HG03457 (cell line): ENCODE results near the gene TFDP2.

Experiments used
- ATAC-seq: cut with Tn5 transposase; IDR thresholded peaks from one replicate; pipeline ENCODE4 v1.9.1; 2021; ENCODE audit warnings: moderate number of reproducible peaks; ENCODE audit not compliant: unreplicated experiment

The TFDP2 gene

GRCh38 chr3:141972399-141972798, 176.9 kb downstream of the TFDP2 start:
- ATAC-seq, result no peak

- no peak for ATAC-seq
These were observed 177.8 kb downstream of the TFDP2 start for GRCh38 chr3:141971571-141971970.

- no peak for ATAC-seq
These were observed 179.6 kb downstream of the TFDP2 start for GRCh38 chr3:141969711-141970110.

GRCh38 chr3:141965471-141965870, 183.9 kb downstream of the TFDP2 start:
- no peak for ATAC-seq

- ATAC-seq, result no peak
These were observed 186.0 kb downstream of the TFDP2 start for GRCh38 chr3:141963301-141963700.

GRCh38 chr3:141960731-141961130, 188.6 kb downstream of the TFDP2 start:
- no peak for ATAC-seq

- no peak for ATAC-seq
These were observed 189.5 kb downstream of the TFDP2 start for GRCh38 chr3:141959589-141960554.

- ATAC-seq, result no peak
These were observed 194.2 kb downstream of the TFDP2 start for GRCh38 chr3:141955175-141955574.

- ATAC-seq, result no peak
These were observed 196.7 kb downstream of the TFDP2 start for GRCh38 chr3:141952611-141953010.

- no peak for ATAC-seq
These were observed 198.5 kb downstream of the TFDP2 start for GRCh38 chr3:141950572-141951493.

GRCh38 chr3:141949972-141950371, 199.4 kb downstream of the TFDP2 start:
- ATAC-seq, result no peak

GRCh38 chr3:141949399-141949798, 199.9 kb downstream of the TFDP2 start:
- no peak for ATAC-seq

- no peak for ATAC-seq
These were observed 203.4 kb downstream of the TFDP2 start for GRCh38 chr3:141945726-141946485.

- ATAC-seq, result no peak
These were observed 207.3 kb downstream of the TFDP2 start for GRCh38 chr3:141942006-141942405.

- ATAC-seq, result no peak
These were observed 208.3 kb downstream of the TFDP2 start for GRCh38 chr3:141941093-141941492.

- ATAC-seq, result no peak
These were observed 209.1 kb downstream of the TFDP2 start for GRCh38 chr3:141940194-141940776.

GRCh38 chr3:141939759-141940158, 209.6 kb downstream of the TFDP2 start:
- no peak for ATAC-seq

GRCh38 chr3:141938011-141938500, 211.3 kb downstream of the TFDP2 start:
- ATAC-seq, result no peak

GRCh38 chr3:141934354-141934753, 215.0 kb downstream of the TFDP2 start:
- ATAC-seq, result no peak
